Thyroid gland (tissue), 4 donors: ENCODE results near the gene WFIKKN2. TPM values are rescaled to one million over a fixed set of nuclear protein-coding genes. Genes with fewer than 3 reads are reported as not detected.

ENCODE experiments used
- DNase-seq, 2 donors: peaks; one replicate each; pipeline ENCODE4 v3.0.0-alpha.2; 2019
- H3K27ac ChIP-seq, 3 donors: fragments of 200-600 bp; sonication (generic); 1 replicate in 2 of 3; 2 replicates in 1 of 3; pipeline ENCODE4 v1.5.1; 2016 to 2019; ENCODE audit warnings: mild to moderate bottlenecking in 1 of 3, moderate library complexity in 1 of 3
- H3K27me3 ChIP-seq: fragments of 200-600 bp; sonication (generic); one replicate; pipeline ENCODE4 v1.5.1; 2019
- H3K36me3 ChIP-seq, 2 donors: fragments of 200-600 bp; sonication (generic); one replicate each; pipeline ENCODE4 v1.5.1; 2016 to 2019
- H3K4me1 ChIP-seq, 2 donors: fragments of 200-600 bp; sonication (generic); one replicate each; pipeline ENCODE4 v1.5.1; 2017 to 2019
- H3K4me3 ChIP-seq, 3 donors: fragments of 200-600 bp; sonication (generic); replicated peaks in 1 of 3; 1 replicate in 2 of 3; 2 replicates in 1 of 3; pipeline ENCODE4 v1.5.1; 2016; ENCODE audit warnings: mild to moderate bottlenecking in 1 of 3
- H3K9me3 ChIP-seq: fragments of 200-600 bp; sonication (generic); one replicate; pipeline ENCODE4 v1.5.1; 2017
- POLR2A ChIP-seq, 2 donors: fragments of 450-650 bp; IDR thresholded peaks; one replicate each; pipeline ENCODE4 v1.6.1; 2017; ENCODE audit warnings: antibody characterized with exemption in 2 of 2, mild to moderate bottlenecking in 2 of 2, moderate library complexity in 1 of 2
- WGBS, 2 donors: methylation state at CpG; one replicate each; pipeline ENCODE4 v1.1.5; 2017; 5-methylcytosine and 5-hydroxymethylcytosine counted together
- intact Hi-C: fragments of 100-400 bp; cut with DNase I; formaldehyde crosslinking; loops from one replicate; pipeline ENCODE4 v1.15.1; 2023
- total RNA-seq, 4 donors: library from RNA; depleted of rRNA; stranded (reverse); fragments of >200 nt; gene quantifications; one replicate each; pipeline ENCODE4 v1.2.3, GENCODE V29; 2016
- TF ChIP-seq, protein P1 (sequence below), 6 experiments: fragments of 200-600 bp in 3 of 6; fragments of 450-650 bp in 3 of 6; sonication (generic) in 3 of 6; IDR thresholded peaks; one replicate each; pipeline ENCODE4 v1.5.1; 2016 to 2019; ENCODE audit warnings: antibody characterized with exemption in 6 of 6, mild to moderate bottlenecking in 2 of 6, inconsistent platforms in 1 of 6, moderate library complexity in 1 of 6

The WFIKKN2 gene
- total RNA-seq, 4 donors from 2014 or later: 0.11 TPM; not detected in 3

DNA sequence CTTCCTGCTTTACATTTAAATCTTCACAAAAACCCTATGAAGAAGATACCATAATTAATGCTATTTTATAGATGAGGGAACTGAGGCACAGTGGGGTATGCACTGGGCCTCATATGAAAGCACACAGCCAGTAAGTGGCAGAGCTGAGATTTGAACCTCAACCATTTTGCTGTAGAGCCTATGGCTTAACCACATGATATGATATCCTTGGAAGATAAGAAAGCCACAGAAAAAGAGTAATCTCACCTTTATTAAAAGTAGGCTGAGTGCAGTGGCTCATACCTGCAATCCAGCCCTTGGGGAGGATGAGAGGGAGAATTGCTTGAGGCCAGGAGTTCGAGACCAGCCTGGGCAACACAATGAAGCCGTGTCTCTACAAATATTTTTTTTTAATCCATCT, 45.8 kb downstream of the WFIKKN2 start:
- 88 to 90% methylated on average over 2 of the region's 2 CpGs for WGBS, 2 donors
- TF ChIP-seq, protein P1, sequence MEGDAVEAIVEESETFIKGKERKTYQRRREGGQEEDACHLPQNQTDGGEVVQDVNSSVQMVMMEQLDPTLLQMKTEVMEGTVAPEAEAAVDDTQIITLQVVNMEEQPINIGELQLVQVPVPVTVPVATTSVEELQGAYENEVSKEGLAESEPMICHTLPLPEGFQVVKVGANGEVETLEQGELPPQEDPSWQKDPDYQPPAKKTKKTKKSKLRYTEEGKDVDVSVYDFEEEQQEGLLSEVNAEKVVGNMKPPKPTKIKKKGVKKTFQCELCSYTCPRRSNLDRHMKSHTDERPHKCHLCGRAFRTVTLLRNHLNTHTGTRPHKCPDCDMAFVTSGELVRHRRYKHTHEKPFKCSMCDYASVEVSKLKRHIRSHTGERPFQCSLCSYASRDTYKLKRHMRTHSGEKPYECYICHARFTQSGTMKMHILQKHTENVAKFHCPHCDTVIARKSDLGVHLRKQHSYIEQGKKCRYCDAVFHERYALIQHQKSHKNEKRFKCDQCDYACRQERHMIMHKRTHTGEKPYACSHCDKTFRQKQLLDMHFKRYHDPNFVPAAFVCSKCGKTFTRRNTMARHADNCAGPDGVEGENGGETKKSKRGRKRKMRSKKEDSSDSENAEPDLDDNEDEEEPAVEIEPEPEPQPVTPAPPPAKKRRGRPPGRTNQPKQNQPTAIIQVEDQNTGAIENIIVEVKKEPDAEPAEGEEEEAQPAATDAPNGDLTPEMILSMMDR (IDR thresholded peaks at IDR 0.05): no peak
- TF ChIP-seq POLR2A (IDR thresholded peaks at IDR 0.05): no peak
- Histone ChIP-seq H3K36me3 (no peaks in the 10 kb centered on the region), H3K4me1 (peaks cover 28 to 30% of the 10 kb centered on the region in 2 donors), H3K27me3 (no peaks in the 10 kb centered on the region), H3K27ac (no peak overlapping the region), H3K9me3 (no peaks in the 10 kb centered on the region), H3K4me3 (no peak overlapping the region)
- intact Hi-C loops: no loop called here
- no peak for DNase-seq

DNA sequence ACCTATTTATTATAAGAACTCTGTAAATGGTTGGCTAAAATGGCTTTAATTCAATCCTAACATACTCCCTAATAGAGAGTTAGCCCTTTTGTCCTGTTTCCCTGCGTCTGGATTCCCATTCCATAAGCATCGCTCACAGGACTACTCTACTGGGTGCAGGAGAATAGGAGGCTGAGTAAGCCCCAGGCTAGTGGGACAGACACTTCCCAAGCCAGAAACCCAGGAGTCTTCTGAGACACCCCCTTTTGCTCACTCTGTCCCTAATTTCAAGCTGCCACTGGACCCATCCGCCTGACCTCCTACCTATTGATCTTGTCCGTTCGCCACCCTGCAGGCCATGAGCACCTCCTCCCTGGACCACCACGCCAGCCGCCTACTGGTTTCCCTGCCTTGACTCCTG, 47.5 kb downstream of the WFIKKN2 start:
- H3K27ac ChIP-seq: no peak overlapping the region
- H3K4me1 ChIP-seq: peaks cover 27% of the 10 kb centered on the region in 2 donors
- no peaks in the 10 kb centered on the region for H3K36me3 ChIP-seq
- intact Hi-C loops: no loop called here
- no peak overlapping the region for H3K4me3 ChIP-seq
- DNase-seq: no peak
- 97 to 98% methylated on average over 7 of the region's 7 CpGs for WGBS, 2 donors
- H3K27me3 ChIP-seq: no peaks in the 10 kb centered on the region
- no peaks in the 10 kb centered on the region for H3K9me3 ChIP-seq
- TF ChIP-seq, protein P1 (IDR thresholded peaks at IDR 0.05): no peak
- TF ChIP-seq POLR2A (IDR thresholded peaks at IDR 0.05): no peak

DNA sequence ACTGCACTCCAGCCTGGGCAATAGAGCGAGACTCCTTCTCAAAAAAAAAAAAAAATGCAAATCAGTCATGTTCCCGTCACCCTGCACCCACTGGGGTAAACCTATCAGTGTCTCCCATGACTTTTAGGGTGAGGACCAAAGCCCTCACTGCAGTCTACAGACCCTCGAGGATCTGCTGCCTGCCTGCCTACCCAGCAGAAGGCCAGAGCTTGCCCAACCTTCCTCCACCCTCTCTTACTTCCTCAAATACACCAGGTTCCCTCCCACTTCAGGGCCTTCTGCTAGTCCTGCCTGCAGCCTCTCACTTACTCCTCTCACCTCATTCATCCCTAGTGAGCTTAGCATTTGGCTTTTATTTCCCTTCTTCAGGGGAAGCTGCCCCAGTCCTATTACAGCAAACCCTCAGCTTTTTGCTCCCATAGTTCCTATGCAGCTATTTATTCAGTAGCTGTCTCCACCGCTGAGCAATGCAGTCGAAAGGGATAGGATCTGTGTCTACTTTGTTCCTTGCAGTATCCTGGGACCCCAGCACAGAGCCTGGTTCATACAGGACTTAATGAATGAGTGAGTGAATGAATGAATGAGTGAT, 48.6 kb downstream of the WFIKKN2 start:
- no peaks in the 10 kb centered on the region for H3K36me3 ChIP-seq
- DNase-seq: no peak
- intact Hi-C loops: no loop called here
- TF ChIP-seq, protein P1 (IDR thresholded peaks at IDR 0.05): no peak
- no peak for TF ChIP-seq POLR2A (IDR thresholded peaks at IDR 0.05)
- 85% methylated on average over 5 of the region's 5 CpGs for WGBS, 2 donors
- peak overlapping the region in 1 of 3 donors; percentile 46 for H3K27ac ChIP-seq
- no peaks in the 10 kb centered on the region for H3K27me3 ChIP-seq
- no peak overlapping the region for H3K4me3 ChIP-seq
- peaks cover 17% of the 10 kb centered on the region in 2 donors for H3K4me1 ChIP-seq
- H3K9me3 ChIP-seq: no peaks in the 10 kb centered on the region

DNA sequence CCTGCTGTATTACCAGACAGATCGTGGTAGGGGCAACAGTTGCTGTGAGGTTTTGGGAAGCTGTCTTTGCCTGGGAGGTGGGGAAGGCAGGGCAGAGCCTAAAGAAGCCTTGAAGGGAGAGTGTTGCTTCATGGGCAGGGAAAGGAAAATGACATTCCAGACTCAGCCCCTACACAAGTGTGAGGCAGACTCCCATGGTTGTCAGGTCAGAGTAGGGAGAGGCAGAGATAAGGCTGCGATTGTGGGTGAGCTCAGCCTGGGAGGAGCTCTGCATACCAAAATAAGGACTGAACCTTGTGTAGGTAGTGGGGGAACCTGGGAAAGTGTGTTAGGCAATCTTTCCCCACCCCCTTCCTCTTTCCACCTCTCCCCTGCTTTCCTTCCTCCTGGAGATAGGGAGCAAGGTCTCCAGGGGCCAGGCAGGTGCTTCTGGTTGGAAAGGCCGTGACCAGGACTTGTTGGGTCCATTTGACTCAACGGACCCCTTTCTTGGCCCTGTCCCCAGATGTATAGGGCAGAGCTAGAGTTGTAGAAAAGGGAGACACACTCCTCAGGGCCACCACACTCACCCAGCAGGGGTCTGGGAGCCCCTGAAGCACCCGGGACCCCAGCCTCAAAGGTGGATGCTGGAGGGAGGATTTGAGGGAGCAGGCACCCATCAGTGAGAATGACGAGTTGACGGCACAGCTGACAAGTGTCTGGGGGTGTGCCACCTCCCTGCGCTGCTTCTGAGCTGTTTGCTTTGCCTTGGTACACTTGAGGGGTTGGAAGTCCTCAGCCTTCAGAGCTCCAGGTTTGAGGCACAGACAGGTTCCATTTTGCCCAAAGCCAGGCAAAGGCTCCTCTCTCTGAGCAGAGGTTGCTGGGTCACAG, 49.3 kb downstream of the WFIKKN2 start:
- TF ChIP-seq, protein P1 (IDR thresholded peaks at IDR 0.05): no peak
- TF ChIP-seq POLR2A (IDR thresholded peaks at IDR 0.05): peak in 1 of 2 donors; percentile 16
- intact Hi-C loops: no loop called here
- Histone ChIP-seq H3K36me3 (no peaks in the 10 kb centered on the region), H3K27me3 (no peaks in the 10 kb centered on the region), H3K27ac (peak overlapping the region in 2 of 3 donors; percentile 24 to 46), H3K4me3 (no peak overlapping the region), H3K9me3 (no peaks in the 10 kb centered on the region), H3K4me1 (peaks cover 12 to 14% of the 10 kb centered on the region in 2 donors)
- DNase-seq: peak; percentile 59 to 65
- 54 to 60% methylated on average over 7 to 8 of the region's 8 CpGs for WGBS, 2 donors

DNA sequence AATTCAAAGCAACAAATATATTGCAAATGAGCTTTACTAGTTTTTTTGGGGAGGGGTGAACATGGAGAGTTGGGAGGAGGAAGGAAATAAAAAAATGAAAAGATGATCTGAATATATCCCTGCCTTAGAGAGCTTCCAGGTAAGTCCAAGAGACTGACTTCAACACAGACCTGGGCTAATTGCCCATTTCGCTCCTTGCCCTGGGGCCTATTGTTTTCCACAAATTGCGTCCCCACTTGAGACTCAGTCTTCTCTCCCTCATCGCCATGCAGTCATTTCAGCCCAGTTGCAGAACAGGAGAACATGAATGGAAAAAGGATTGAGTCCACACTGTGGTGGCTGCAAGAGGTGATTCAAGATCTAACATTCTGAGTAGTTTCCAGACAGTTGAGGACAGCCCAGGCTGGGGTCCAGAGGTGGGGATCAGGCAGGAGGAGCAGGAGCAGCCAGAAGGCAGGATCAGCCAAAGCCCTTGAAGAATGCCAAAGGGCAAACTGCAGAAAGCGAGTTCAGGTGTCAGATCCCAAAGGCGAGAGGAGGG, 52.4 kb downstream of the WFIKKN2 start:
- no peak for DNase-seq
- H3K27ac ChIP-seq: no peak overlapping the region
- no peaks in the 10 kb centered on the region for H3K9me3 ChIP-seq
- TF ChIP-seq, protein P1 (IDR thresholded peaks at IDR 0.05): no peak
- no peak for TF ChIP-seq POLR2A (IDR thresholded peaks at IDR 0.05)
- H3K27me3 ChIP-seq: no peaks in the 10 kb centered on the region
- no peak overlapping the region for H3K4me3 ChIP-seq
- H3K36me3 ChIP-seq: no peaks in the 10 kb centered on the region
- intact Hi-C loops: no loop called here
- peaks cover 12 to 14% of the 10 kb centered on the region in 2 donors for H3K4me1 ChIP-seq
- 94 to 97% methylated on average over 5 of the region's 5 CpGs for WGBS, 2 donors
